T47D (cell line): ENCODE measurements around the gene CACNA2D2.

Experiments
- DNase-seq, 2 experiments: peaks; one replicate each; pipeline versions ENCODE4 v3.0.0 to v3.0.0-alpha.2; 2011 to 2012; ENCODE audit warnings: low read depth in 1 of 2, low spot score in 1 of 2
- JUND ChIP-seq: IDR thresholded peaks from 2 replicates; pipeline ENCODE4 v1.6.1; 2012; ENCODE audit warnings: low read depth
- in situ Hi-C: cut with HindIII; loops from 2 replicates; pipeline ENCODE4 v1.10.0; 2016; ENCODE audit warnings: low sequenced_read_pairs, low pct_unique_long_range_greater_than_20kb

The CACNA2D2 gene

DNA sequence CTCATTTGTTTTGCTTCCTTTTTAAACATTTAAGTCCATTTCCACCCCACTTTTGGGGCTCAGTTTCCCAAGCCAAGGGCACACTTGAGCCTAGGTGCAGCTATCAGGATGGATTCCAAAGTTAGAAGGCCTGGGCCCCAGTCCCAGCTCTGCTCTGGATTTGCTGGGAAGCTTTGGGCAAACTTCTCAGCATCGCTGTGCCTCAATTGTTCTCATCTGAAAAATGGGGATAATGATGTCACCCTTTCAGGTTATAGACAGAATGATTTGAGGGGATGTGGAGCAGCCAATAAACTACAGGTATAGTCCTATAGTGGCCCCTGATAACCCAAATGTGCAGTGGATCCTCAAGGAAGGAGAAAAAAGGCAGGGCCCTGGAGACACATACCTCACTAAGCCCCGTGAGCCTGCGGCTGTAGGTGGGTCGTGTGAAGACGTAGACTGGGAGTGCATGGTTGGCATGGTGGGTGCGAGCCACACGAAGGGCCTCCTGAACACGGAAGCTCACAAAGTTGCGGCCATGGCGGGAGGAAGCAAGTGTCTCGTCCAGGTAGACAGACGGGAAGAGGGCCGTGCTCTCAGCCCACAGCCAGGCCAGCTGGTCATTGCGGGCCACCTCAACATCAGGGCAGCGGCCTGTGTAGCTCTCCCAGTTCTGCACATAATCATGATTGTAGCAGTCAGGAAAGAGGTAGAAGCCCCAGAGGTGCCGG is 184.1 kb downstream of the CACNA2D2 start:
- in situ Hi-C loops = no loop called here
- DNase-seq = no peak
- no peak for TF ChIP-seq JUND

DNA sequence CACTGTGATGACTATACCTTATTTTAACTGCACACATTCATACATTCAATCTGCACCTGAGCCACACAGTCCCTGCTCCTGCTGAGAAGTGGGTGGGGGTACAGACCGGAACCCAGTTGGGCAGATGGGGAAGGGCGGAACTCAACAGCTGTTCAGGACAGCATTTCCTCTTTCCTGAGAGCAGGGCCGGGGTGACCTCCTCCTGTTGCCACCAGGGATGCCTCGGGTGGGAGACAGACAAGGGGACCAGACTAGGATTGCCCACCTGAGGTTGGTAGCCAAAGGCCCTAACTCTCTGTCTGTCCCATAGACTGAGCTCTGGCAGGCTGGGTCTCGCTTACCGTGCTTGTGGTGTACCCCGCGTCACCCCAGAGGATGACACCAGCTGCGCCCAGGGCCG is 184.8 kb downstream of the CACNA2D2 start:
- in situ Hi-C loops = no loop called here
- DNase-seq = no peak
- no peak for TF ChIP-seq JUND

DNA sequence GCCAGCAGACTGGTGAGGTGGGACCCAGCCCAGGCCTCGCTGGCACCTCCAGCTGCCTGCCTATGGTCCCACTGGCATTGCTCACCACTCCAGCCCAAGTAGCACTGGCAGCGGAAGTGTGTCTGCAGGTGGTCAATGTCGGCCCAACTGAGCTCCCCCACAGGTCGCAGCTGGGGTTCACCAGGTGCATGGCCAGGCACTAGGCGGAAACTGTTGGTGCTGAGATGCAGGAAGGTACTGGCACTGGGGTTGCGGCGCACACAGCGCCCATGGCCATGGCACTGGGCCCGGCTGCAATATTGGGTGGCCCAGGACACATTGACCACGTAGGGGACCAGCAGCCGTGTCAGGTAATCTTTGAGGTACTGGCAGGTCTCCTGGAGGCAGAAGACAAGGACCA is 185.3 kb downstream of the CACNA2D2 start:
- no peak for TF ChIP-seq JUND
- no peak for DNase-seq
- in situ Hi-C loops = no loop called here

- in situ Hi-C loops = no loop called here
- DNase-seq = peak in 1 of 2 experiments; percentile 68
- TF ChIP-seq JUND = no peak
Measured at GRCh38 chr3:50317300-50317699, 186.1 kb downstream of the CACNA2D2 start.

- in situ Hi-C loops = no loop called here
- peak in 1 of 2 experiments; percentile 87 for DNase-seq
- TF ChIP-seq JUND = no peak
Measured at GRCh38 chr3:50316657-50317242, 186.7 kb downstream of the CACNA2D2 start.

DNA sequence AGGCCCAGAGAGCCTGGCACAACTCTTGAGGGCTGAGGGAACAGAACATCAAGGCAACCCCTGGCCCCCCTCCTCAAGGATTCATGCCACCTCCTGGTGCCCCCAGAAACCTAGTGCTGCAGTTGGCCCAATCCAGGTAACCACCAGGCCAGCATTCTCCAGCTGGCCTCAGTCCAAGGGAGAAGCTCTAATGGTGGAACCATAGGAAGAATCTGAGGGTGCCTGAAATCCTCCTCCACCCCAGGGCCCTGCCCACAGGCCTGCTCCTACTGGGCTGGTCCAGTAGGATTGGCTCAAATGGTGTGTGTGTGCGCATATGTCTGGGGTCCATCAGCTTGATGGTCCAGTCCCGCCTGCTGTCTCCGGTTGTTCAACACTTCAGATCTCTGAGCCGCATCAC is 188.6 kb downstream of the CACNA2D2 start:
- TF ChIP-seq JUND = no peak
- in situ Hi-C loops = no loop called here
- DNase-seq = no peak

GRCh38 chr3:50314342-50314741 is 189.1 kb downstream of the CACNA2D2 start:
- DNase-seq = no peak
- in situ Hi-C loops = no loop called here
- TF ChIP-seq JUND = no peak
